Endothelial cell of umbilical vein (primary cell): ENCODE results near the gene NMNAT3.
A peak's percentile ranks its signal among the peaks of the same experiment; 100 is the strongest.

Experiments
- EZH2 ChIP-seq: IDR thresholded peaks from 2 replicates; pipeline ENCODE4 v1.6.1; 2012; ENCODE audit warnings: borderline replicate concordance, low read depth, mild to moderate bottlenecking, moderate library complexity, low read length, inconsistent platforms; ENCODE audit not compliant: severe bottlenecking
- FOS ChIP-seq: IDR thresholded peaks from 2 replicates; pipeline ENCODE4 v1.6.1; 2011; ENCODE audit warnings: mild to moderate bottlenecking, low read length, moderate library complexity, borderline replicate concordance; ENCODE audit not compliant: insufficient read depth
- JUN ChIP-seq: IDR thresholded peaks from 2 replicates; pipeline ENCODE4 v1.6.1; 2011; ENCODE audit warnings: borderline replicate concordance, low read depth; ENCODE audit not compliant: insufficient read length, insufficient read depth
- MYC ChIP-seq: IDR thresholded peaks from one replicate; pipeline ENCODE4 v1.6.1; 2011; ENCODE audit warnings: mild to moderate bottlenecking, low read depth, low read length
- POLR2A ChIP-seq: IDR thresholded peaks from 2 replicates; pipeline ENCODE4 v1.6.1; 2012; ENCODE audit warnings: low read depth, mild to moderate bottlenecking, control low read depth, low read length
- POLR2AphosphoS5 ChIP-seq: IDR thresholded peaks from 2 replicates; pipeline ENCODE4 v1.6.1; 2012; ENCODE audit warnings: low read depth, mild to moderate bottlenecking, control low read depth, low read length, moderate library complexity; ENCODE audit not compliant: insufficient read depth
- TF ChIP-seq, protein P1 (sequence below), 2 donors: IDR thresholded peaks; 1 replicate in 1 of 2; 2 replicates in 1 of 2; pipeline ENCODE4 v1.5.1; 2011; ENCODE audit warnings: low read length in 2 of 2, mild to moderate bottlenecking in 2 of 2, moderate library complexity in 2 of 2, control low read depth in 1 of 2, inconsistent platforms in 1 of 2, low read depth in 1 of 2; ENCODE audit not compliant: insufficient read depth in 1 of 2; ENCODE audit errors: extremely low read depth in 1 of 2

DNA sequence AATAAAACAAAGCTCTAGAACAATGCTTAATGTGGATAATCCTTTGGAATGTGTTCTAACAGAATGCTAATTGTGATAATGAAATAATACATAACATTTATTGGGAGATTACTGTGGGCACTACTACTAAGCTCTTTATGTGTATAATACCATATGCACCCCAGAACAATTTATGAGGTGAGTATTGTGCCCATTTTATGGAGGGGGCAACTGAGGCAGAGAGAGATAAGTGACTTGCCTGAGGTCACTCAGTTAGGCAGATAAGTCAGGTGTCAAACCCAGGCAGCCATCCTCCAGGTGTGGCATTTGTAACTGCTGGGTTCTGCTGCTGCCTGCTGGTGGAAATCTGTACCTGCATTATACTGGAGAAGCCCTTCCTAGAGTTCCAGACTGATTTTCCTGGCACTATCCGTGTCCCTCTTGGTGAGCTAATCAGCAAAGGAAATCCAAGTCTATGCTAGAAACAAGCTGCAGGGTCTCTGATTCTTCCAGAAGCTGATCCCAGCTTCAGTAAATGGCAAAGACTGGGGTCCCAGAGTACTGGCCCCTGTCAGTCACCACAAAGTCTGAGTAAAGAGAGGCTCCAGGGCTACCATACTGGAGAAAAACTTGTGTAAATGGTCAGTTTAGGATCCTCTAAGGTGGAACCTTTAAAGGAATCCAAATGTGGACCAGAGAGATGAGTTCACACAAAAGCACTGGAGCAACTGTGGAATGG, 115.7 kb downstream of the NMNAT3 start:
- TF ChIP-seq, protein P1, sequence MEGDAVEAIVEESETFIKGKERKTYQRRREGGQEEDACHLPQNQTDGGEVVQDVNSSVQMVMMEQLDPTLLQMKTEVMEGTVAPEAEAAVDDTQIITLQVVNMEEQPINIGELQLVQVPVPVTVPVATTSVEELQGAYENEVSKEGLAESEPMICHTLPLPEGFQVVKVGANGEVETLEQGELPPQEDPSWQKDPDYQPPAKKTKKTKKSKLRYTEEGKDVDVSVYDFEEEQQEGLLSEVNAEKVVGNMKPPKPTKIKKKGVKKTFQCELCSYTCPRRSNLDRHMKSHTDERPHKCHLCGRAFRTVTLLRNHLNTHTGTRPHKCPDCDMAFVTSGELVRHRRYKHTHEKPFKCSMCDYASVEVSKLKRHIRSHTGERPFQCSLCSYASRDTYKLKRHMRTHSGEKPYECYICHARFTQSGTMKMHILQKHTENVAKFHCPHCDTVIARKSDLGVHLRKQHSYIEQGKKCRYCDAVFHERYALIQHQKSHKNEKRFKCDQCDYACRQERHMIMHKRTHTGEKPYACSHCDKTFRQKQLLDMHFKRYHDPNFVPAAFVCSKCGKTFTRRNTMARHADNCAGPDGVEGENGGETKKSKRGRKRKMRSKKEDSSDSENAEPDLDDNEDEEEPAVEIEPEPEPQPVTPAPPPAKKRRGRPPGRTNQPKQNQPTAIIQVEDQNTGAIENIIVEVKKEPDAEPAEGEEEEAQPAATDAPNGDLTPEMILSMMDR (IDR thresholded peaks at IDR 0.05; ENCODE audit: extremely low read depth in 1 of 2, insufficient read depth in 1 of 2, low read depth in 1 of 2, low read length in 2 of 2) = peak; percentile 36 to 63
- TF ChIP-seq MYC (no peak), POLR2AphosphoS5 (no peak), EZH2 (no peak), POLR2A (no peak), FOS (no peak), JUN (no peak)
